CD14-positive monocyte (primary cell): Measurements from ENCODE around the gene DIS3L2. TPM values are rescaled to one million over a fixed set of nuclear protein-coding genes. Genes with fewer than 3 reads are reported as not detected.
A peak's percentile ranks its signal among the peaks of the same experiment; 100 is the strongest.

Experiments
- DNase-seq, 3 donors: peaks; one replicate each; pipeline ENCODE4 v3.0.0-alpha.2; 2011 to 2022
- H2AFZ ChIP-seq: 2 replicates; pipeline ENCODE4 v1.6.0; 2012; ENCODE audit warnings: mild to moderate bottlenecking, low read depth, low read length, inconsistent platforms; ENCODE audit not compliant: insufficient read depth, poor library complexity, severe bottlenecking
- H3K27ac ChIP-seq, 2 donors: 1 replicate in 1 of 2; 2 replicates in 1 of 2; pipeline ENCODE4 v1.5.1; 2012 to 2013; ENCODE audit warnings: low read length in 2 of 2, control low read depth in 1 of 2, inconsistent platforms in 1 of 2, low read depth in 1 of 2, mild to moderate bottlenecking in 1 of 2
- H3K27me3 ChIP-seq, 2 donors: one replicate each; pipeline versions ENCODE4 v1.6.0 to v1.6.1; 2011 to 2013; ENCODE audit warnings: low read length in 2 of 2; ENCODE audit not compliant: control insufficient read depth in 2 of 2, insufficient read depth in 2 of 2
- H3K36me3 ChIP-seq, 2 donors: replicated peaks in 1 of 2; 1 replicate in 1 of 2; 2 replicates in 1 of 2; pipeline versions ENCODE4 v1.5.1 to v1.6.1; 2012 to 2013; ENCODE audit warnings: low read length in 2 of 2, control low read depth in 1 of 2, inconsistent platforms in 1 of 2, mild to moderate bottlenecking in 1 of 2; ENCODE audit not compliant: insufficient read depth in 2 of 2, control insufficient read depth in 1 of 2
- H3K4me1 ChIP-seq, 2 donors: 1 replicate in 1 of 2; 2 replicates in 1 of 2; pipeline versions ENCODE4 v1.5.1 to v1.6.1; 2012 to 2013; ENCODE audit warnings: low read length in 2 of 2, control low read depth in 1 of 2, inconsistent platforms in 1 of 2, mild to moderate bottlenecking in 1 of 2, moderate library complexity in 1 of 2; ENCODE audit not compliant: insufficient read depth in 2 of 2, control insufficient read depth in 1 of 2
- H3K4me2 ChIP-seq: replicated peaks from 2 replicates; pipeline ENCODE3; 2012; ENCODE audit warnings: low read length, moderate library complexity, mild to moderate bottlenecking; ENCODE audit not compliant: poor library complexity, severe bottlenecking; ENCODE audit errors: extremely low read depth
- H3K4me3 ChIP-seq, 3 experiments: fragments of 200-600 bp in 1 of 3; sonication (generic) in 1 of 3; replicated peaks in 1 of 3; 1 replicate in 2 of 3; 2 replicates in 1 of 3; pipeline ENCODE4 v1.5.1; 2011 to 2013; ENCODE audit warnings: low read length in 3 of 3, mild to moderate bottlenecking in 3 of 3, control low read depth in 2 of 3, low read depth in 2 of 3, inconsistent platforms in 1 of 3, moderate library complexity in 1 of 3
- H3K79me2 ChIP-seq: 2 replicates; pipeline ENCODE4 v1.6.0; 2012; ENCODE audit warnings: mild to moderate bottlenecking, control low read depth, inconsistent platforms, low read length, moderate library complexity; ENCODE audit not compliant: insufficient read depth
- H3K9ac ChIP-seq: 2 replicates; pipeline ENCODE4 v1.6.0; 2017; ENCODE audit warnings: low read length, mild to moderate bottlenecking; ENCODE audit not compliant: insufficient read depth, poor library complexity, severe bottlenecking
- H3K9me3 ChIP-seq, 2 donors: replicated peaks in 1 of 2; 1 replicate in 1 of 2; 2 replicates in 1 of 2; pipeline versions ENCODE4 v1.5.1 to v1.6.1; 2012 to 2013; ENCODE audit warnings: low read length in 2 of 2, control low read depth in 1 of 2; ENCODE audit not compliant: control insufficient read depth in 1 of 2, insufficient read depth in 1 of 2
- H4K20me1 ChIP-seq: 2 replicates; pipeline ENCODE4 v1.6.0; 2012; ENCODE audit warnings: mild to moderate bottlenecking, low read length, control low read depth, moderate library complexity; ENCODE audit not compliant: insufficient read depth
- H3K27ac Mint-ChIP-seq, 7 donors: one replicate each; pipeline ENCODE4 v1.8.0; 2020; ENCODE audit warnings: mild to moderate bottlenecking in 7 of 7, mixed read lengths in 7 of 7, moderate library complexity in 6 of 7, inconsistent platforms in 2 of 7
- H3K27me3 Mint-ChIP-seq, 3 donors: one replicate each; pipeline ENCODE4 v1.8.0; 2021 to 2022; ENCODE audit warnings: low read depth in 3 of 3, mild to moderate bottlenecking in 3 of 3, mixed read lengths in 3 of 3, moderate library complexity in 3 of 3, inconsistent platforms in 1 of 3
- H3K36me3 Mint-ChIP-seq, 2 donors: one replicate each; pipeline ENCODE4 v1.8.0; 2020; ENCODE audit warnings: mixed read lengths in 2 of 2, inconsistent platforms in 1 of 2, mild to moderate bottlenecking in 1 of 2
- H3K4me1 Mint-ChIP-seq: one replicate; pipeline ENCODE4 v1.8.0; 2020; ENCODE audit warnings: mild to moderate bottlenecking, mixed read lengths
- H3K4me3 Mint-ChIP-seq, 2 donors: one replicate each; pipeline ENCODE4 v1.8.0; 2020; ENCODE audit warnings: mild to moderate bottlenecking in 2 of 2, mixed read lengths in 2 of 2, moderate library complexity in 1 of 2
- H3K9me3 Mint-ChIP-seq, 7 donors: one replicate each; pipeline ENCODE4 v1.8.0; 2020 to 2022; ENCODE audit warnings: mixed read lengths in 7 of 7, mild to moderate bottlenecking in 6 of 7, moderate library complexity in 6 of 7, inconsistent platforms in 2 of 7
- WGBS: methylation state at CpG from one replicate; pipeline ENCODE4 v1.1.5; 2013; ENCODE audit warnings: missing lambda C conversion rate; ENCODE audit not compliant: insufficient coverage; 5-methylcytosine and 5-hydroxymethylcytosine counted together
- intact Hi-C, 2 donors: fragments of 100-400 bp; cut with micrococcal nuclease; formaldehyde crosslinking; loops; one replicate each; pipeline versions ENCODE4 v1.15.0 to v1.15.1; 2023
- polyA plus RNA-seq, 3 donors: library from polyadenylated mRNA; depleted of rRNA in 1 of 3; unstranded in 2 of 3; stranded (reverse) in 1 of 3; fragments of 300-500 nt in 2 of 3; fragments of >200 nt in 1 of 3; fragmentation: Illumina TruSeq in 2 of 3; gene quantifications; 1 replicate in 2 of 3; 2 replicates in 1 of 3; pipeline ENCODE4 v1.2.3, GENCODE V29; 2012 to 2021
- TF ChIP-seq, protein P1 (sequence below): fragments of 200-600 bp; IDR thresholded peaks from one replicate; pipeline ENCODE4 v1.8.0; 2022; ENCODE audit warnings: antibody characterized with exemption, mild to moderate bottlenecking

DIS3L2 gene
- polyA plus RNA-seq, 3 donors, result 6.0 to 21.7 (median 6.4) TPM

GRCh38 chr2:231947694-231948093, 13.8 kb upstream of the DIS3L2 start:
- TF ChIP-seq, protein P1, sequence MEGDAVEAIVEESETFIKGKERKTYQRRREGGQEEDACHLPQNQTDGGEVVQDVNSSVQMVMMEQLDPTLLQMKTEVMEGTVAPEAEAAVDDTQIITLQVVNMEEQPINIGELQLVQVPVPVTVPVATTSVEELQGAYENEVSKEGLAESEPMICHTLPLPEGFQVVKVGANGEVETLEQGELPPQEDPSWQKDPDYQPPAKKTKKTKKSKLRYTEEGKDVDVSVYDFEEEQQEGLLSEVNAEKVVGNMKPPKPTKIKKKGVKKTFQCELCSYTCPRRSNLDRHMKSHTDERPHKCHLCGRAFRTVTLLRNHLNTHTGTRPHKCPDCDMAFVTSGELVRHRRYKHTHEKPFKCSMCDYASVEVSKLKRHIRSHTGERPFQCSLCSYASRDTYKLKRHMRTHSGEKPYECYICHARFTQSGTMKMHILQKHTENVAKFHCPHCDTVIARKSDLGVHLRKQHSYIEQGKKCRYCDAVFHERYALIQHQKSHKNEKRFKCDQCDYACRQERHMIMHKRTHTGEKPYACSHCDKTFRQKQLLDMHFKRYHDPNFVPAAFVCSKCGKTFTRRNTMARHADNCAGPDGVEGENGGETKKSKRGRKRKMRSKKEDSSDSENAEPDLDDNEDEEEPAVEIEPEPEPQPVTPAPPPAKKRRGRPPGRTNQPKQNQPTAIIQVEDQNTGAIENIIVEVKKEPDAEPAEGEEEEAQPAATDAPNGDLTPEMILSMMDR, result no peak
- no peak overlapping the region for H3K27ac Mint-ChIP-seq
- peaks cover 0 to 3% (median 0%) of the 10 kb centered on the region in 7 donors for H3K9me3 Mint-ChIP-seq
- no peak for DNase-seq
- WGBS, result no CpG with 5 or more reads among the region's 7 CpGs
- H3K4me3 Mint-ChIP-seq, result no peak overlapping the region
- Histone ChIP-seq H3K9ac (no peak overlapping the region), H2AFZ (no peak overlapping the region), H3K27me3 (no peaks in the 10 kb centered on the region), H3K4me1 (no peaks in the 10 kb centered on the region), H3K36me3 (no peaks in the 10 kb centered on the region), H3K9me3 (no peaks in the 10 kb centered on the region), H3K4me3 (no peak overlapping the region), H3K4me2 (no peak overlapping the region), H4K20me1 (no peaks in the 10 kb centered on the region), H3K79me2 (no peaks in the 10 kb centered on the region), H3K27ac (no peak overlapping the region)
- intact Hi-C loops, result no loop called here
- no peaks in the 10 kb centered on the region for H3K36me3 Mint-ChIP-seq
- no peaks in the 10 kb centered on the region for H3K4me1 Mint-ChIP-seq
- peaks cover 0 to 12% (median 2%) of the 10 kb centered on the region in 3 donors for H3K27me3 Mint-ChIP-seq

- H3K4me2 ChIP-seq, result no peak overlapping the region
- no peaks in the 10 kb centered on the region for H3K4me1 ChIP-seq
- H3K36me3 Mint-ChIP-seq, result no peaks in the 10 kb centered on the region
- intact Hi-C loops, result no loop called here
- peaks cover 0 to 3% (median 0%) of the 10 kb centered on the region in 7 donors for H3K9me3 Mint-ChIP-seq
- no peaks in the 10 kb centered on the region for H3K36me3 ChIP-seq
- H3K27me3 ChIP-seq, result peaks cover 0 to 5% of the 10 kb centered on the region in 2 donors
- no peaks in the 10 kb centered on the region for H3K79me2 ChIP-seq
- H2AFZ ChIP-seq, result no peak overlapping the region
- H3K4me3 ChIP-seq, result no peak overlapping the region
- peaks cover 5 to 25% (median 10%) of the 10 kb centered on the region in 3 donors for H3K27me3 Mint-ChIP-seq
- peak overlapping the region in 1 of 7 donors; percentile 63 for H3K27ac Mint-ChIP-seq
- no CpG with 5 or more reads among the region's 2 CpGs for WGBS
- no peaks in the 10 kb centered on the region for H3K9me3 ChIP-seq
- H3K27ac ChIP-seq, result no peak overlapping the region
- no peak for DNase-seq
- TF ChIP-seq, protein P1, result no peak
- no peaks in the 10 kb centered on the region for H4K20me1 ChIP-seq
- no peaks in the 10 kb centered on the region for H3K4me1 Mint-ChIP-seq
- no peak overlapping the region for H3K4me3 Mint-ChIP-seq
- H3K9ac ChIP-seq, result no peak overlapping the region
Observed at GRCh38 chr2:231951452-231952035, 10.0 kb upstream of the DIS3L2 start.
